ENCODE measurements around the gene CHGA. TPM values are rescaled to one million over a fixed set of nuclear protein-coding genes. Genes with fewer than 3 reads are reported as not detected.

The CHGA gene
- total RNA-seq, 4 donors from 2014 or later: 116 to 425 (median 310) TPM

- TF ChIP-seq CTCF (IDR thresholded peaks at IDR 0.05) (no peak), POLR2A (IDR thresholded peaks at IDR 0.05) (no peak)
- no peak overlapping the region for H3K4me3 ChIP-seq
- H3K27ac ChIP-seq: no peak overlapping the region
- H3K36me3 ChIP-seq: no peaks in the 10 kb centered on the region
- peaks cover 0 to 4% (median 0%) of the 10 kb centered on the region in 4 donors for H3K9me3 ChIP-seq
- no peak for DNase-seq
- H3K4me1 ChIP-seq: no peaks in the 10 kb centered on the region
- no peaks in the 10 kb centered on the region for H3K27me3 ChIP-seq
These were observed 24.3 kb upstream of the CHGA start for GRCh38 chr14:92898566-92899131.

GRCh38 chr14:92900660-92901059 is 22.3 kb upstream of the CHGA start:
- Histone ChIP-seq H3K36me3 (no peaks in the 10 kb centered on the region), H3K4me3 (no peak overlapping the region), H3K4me1 (no peaks in the 10 kb centered on the region), H3K27ac (no peak overlapping the region), H3K27me3 (no peaks in the 10 kb centered on the region), H3K9me3 (no peaks in the 10 kb centered on the region)
- TF ChIP-seq POLR2A (IDR thresholded peaks at IDR 0.05): no peak
- TF ChIP-seq CTCF (IDR thresholded peaks at IDR 0.05): no peak
- no peak for DNase-seq

- no peak for TF ChIP-seq POLR2A (IDR thresholded peaks at IDR 0.05)
- Histone ChIP-seq H3K27ac (no peak overlapping the region), H3K4me3 (no peak overlapping the region), H3K9me3 (no peaks in the 10 kb centered on the region), H3K27me3 (no peaks in the 10 kb centered on the region), H3K4me1 (no peaks in the 10 kb centered on the region), H3K36me3 (no peaks in the 10 kb centered on the region)
- no peak for DNase-seq
These were observed 20.8 kb upstream of the CHGA start for GRCh38 chr14:92902191-92902590.

- TF ChIP-seq POLR2A (IDR thresholded peaks at IDR 0.05): no peak
- TF ChIP-seq CTCF (IDR thresholded peaks at IDR 0.05): no peak
- no peaks in the 10 kb centered on the region for H3K9me3 ChIP-seq
- no peaks in the 10 kb centered on the region for H3K36me3 ChIP-seq
- no peak for DNase-seq
- no peak overlapping the region for H3K27ac ChIP-seq
- no peak overlapping the region for H3K4me3 ChIP-seq
- H3K27me3 ChIP-seq: no peaks in the 10 kb centered on the region
- H3K4me1 ChIP-seq: no peaks in the 10 kb centered on the region
These were observed 20.2 kb upstream of the CHGA start for GRCh38 chr14:92902726-92903125.

GRCh38 chr14:92903359-92903758 is 19.6 kb upstream of the CHGA start:
- H3K27me3 ChIP-seq: no peaks in the 10 kb centered on the region
- no peaks in the 10 kb centered on the region for H3K9me3 ChIP-seq
- H3K36me3 ChIP-seq: no peaks in the 10 kb centered on the region
- no peaks in the 10 kb centered on the region for H3K4me1 ChIP-seq
- H3K27ac ChIP-seq: no peak overlapping the region
- no peak for DNase-seq
- no peak overlapping the region for H3K4me3 ChIP-seq
- TF ChIP-seq POLR2A (IDR thresholded peaks at IDR 0.05): no peak
- no peak for TF ChIP-seq CTCF (IDR thresholded peaks at IDR 0.05)

GRCh38 chr14:92905667-92906066 is 17.3 kb upstream of the CHGA start:
- Histone ChIP-seq H3K36me3 (no peaks in the 10 kb centered on the region), H3K4me1 (no peaks in the 10 kb centered on the region), H3K27me3 (no peaks in the 10 kb centered on the region), H3K27ac (no peak overlapping the region), H3K9me3 (no peaks in the 10 kb centered on the region), H3K4me3 (no peak overlapping the region)
- TF ChIP-seq POLR2A (IDR thresholded peaks at IDR 0.05) (no peak), CTCF (IDR thresholded peaks at IDR 0.05) (no peak)
- no peak for DNase-seq

All from Peyer's patch (tissue), 4 donors.